Measurements from ENCODE around the gene NPY4R2.
"Not testable (repeated sequence)": the region's sequence is repeated elsewhere in the genome, so short reads cannot be mapped to it uniquely, and the experiment has no call there.

DNA sequence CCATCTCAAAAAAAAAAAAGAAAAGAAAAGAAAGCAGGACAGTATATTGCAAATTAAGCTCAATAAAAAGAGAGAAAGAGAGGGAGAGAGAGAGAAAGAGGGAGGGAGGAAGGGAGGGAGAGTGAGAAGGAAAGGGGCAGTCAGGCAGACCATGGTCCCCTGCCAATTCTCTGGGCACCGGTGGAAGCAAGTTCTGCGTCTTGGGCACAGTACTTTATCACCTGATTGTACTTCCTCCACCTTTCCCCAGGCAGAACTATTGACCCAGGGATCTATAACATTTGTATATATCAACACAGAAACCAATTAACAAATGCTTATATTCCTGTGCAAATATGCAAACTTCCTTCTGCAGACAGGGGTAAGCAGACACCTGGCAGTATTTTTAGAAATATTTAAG, 22.4 kb downstream of the NPY4R2 start:
- not testable (repeated sequence) for TF ChIP-seq POLR2A, CTCF (IDR thresholded peaks at IDR 0.05)
